HepG2 (cell line): ENCODE data around the gene SRD5A3. TPM values are rescaled to one million over a fixed set of nuclear protein-coding genes. Genes with fewer than 3 reads are reported as not detected.

ENCODE experiments used
- AHDC1 ChIP-seq: sonication (generic); formaldehyde crosslinking; IDR thresholded peaks from 2 replicates; pipeline ENCODE4 v1.5.1; 2020; ENCODE audit warnings: mild to moderate bottlenecking, missing genetic modification reagents, borderline replicate concordance
- EP300 ChIP-seq, 3 experiments: sonication (generic) in 1 of 3; formaldehyde crosslinking in 1 of 3; IDR thresholded peaks; 2 replicates each; pipeline versions ENCODE4 v1.5.1 to v1.6.1; 2011 to 2020; ENCODE audit warnings: low read depth in 2 of 3, low read length in 2 of 3, borderline replicate concordance in 1 of 3, improper control_type of control experiment in 1 of 3, mild to moderate bottlenecking in 1 of 3, missing genetic modification reagents in 1 of 3, moderate library complexity in 1 of 3
- GATAD2A ChIP-seq: IDR thresholded peaks from 2 replicates; pipeline ENCODE4 v1.6.1; 2016
- HNF4G ChIP-seq, 2 experiments: sonication (generic) in 1 of 2; formaldehyde crosslinking in 1 of 2; IDR thresholded peaks; 2 replicates each; pipeline versions ENCODE4 v1.4.0 to v1.6.1; 2011 to 2020; ENCODE audit warnings: borderline replicate concordance in 2 of 2, low read depth in 2 of 2, mild to moderate bottlenecking in 2 of 2, low read length in 1 of 2, missing genetic modification reagents in 1 of 2, moderate library complexity in 1 of 2
- KDM5B ChIP-seq: sonication (generic); formaldehyde crosslinking; IDR thresholded peaks from 2 replicates; pipeline ENCODE4 v1.4.0; 2020; ENCODE audit warnings: missing genetic modification reagents, mild to moderate bottlenecking, borderline replicate concordance
- MAFF ChIP-seq: IDR thresholded peaks from 2 replicates; pipeline ENCODE4 v1.6.1; 2011; ENCODE audit warnings: low read depth, low read length, improper control_type of control experiment
- MTA3 ChIP-seq: sonication (generic); formaldehyde crosslinking; IDR thresholded peaks from 2 replicates; pipeline ENCODE4 v1.4.0; 2020; ENCODE audit warnings: missing genetic modification reagents
- NAIF1 ChIP-seq: sonication (generic); formaldehyde crosslinking; IDR thresholded peaks from 2 replicates; pipeline ENCODE4 v1.5.0; 2020; ENCODE audit warnings: mild to moderate bottlenecking, missing genetic modification reagents, borderline replicate concordance
- NPAS2 ChIP-seq: sonication (generic); formaldehyde crosslinking; IDR thresholded peaks from 2 replicates; pipeline ENCODE4 v1.8.0; 2022; ENCODE audit warnings: mild to moderate bottlenecking, missing genetic modification reagents, borderline replicate concordance
- PPARG ChIP-seq: conservative IDR thresholded peaks from 2 replicates; pipeline ENCODE4 v1.6.1; 2016; ENCODE audit warnings: missing biosample characterization, missing genetic modification reagents
- RXRB ChIP-seq: IDR thresholded peaks from 2 replicates; pipeline ENCODE4 v1.6.1; 2016; ENCODE audit warnings: borderline replicate concordance, missing genetic modification reagents, missing compliant biosample characterization
- SALL2 ChIP-seq: sonication (generic); formaldehyde crosslinking; IDR thresholded peaks from 2 replicates; pipeline ENCODE4 v1.8.1; 2023; ENCODE audit warnings: mild to moderate bottlenecking, missing genetic modification reagents, inconsistent platforms
- SP5 ChIP-seq: IDR thresholded peaks from 2 replicates; pipeline ENCODE4 v1.6.1; 2016; ENCODE audit warnings: low read depth, borderline replicate concordance
- SPEN ChIP-seq: sonication (generic); formaldehyde crosslinking; IDR thresholded peaks from 2 replicates; pipeline ENCODE4 v1.5.1; 2020; ENCODE audit warnings: low read depth, mild to moderate bottlenecking, missing genetic modification reagents
- SUZ12 ChIP-seq: fragments of 150-350 bp; IDR thresholded peaks from 2 replicates; pipeline ENCODE4 v1.6.1; 2014; ENCODE audit warnings: low read depth, low read length
- YEATS2 ChIP-seq: sonication (generic); formaldehyde crosslinking; IDR thresholded peaks from 2 replicates; pipeline ENCODE4 v1.4.0; 2020; ENCODE audit warnings: missing genetic modification reagents, borderline replicate concordance
- ZNF225 ChIP-seq: sonication (generic); formaldehyde crosslinking; IDR thresholded peaks from 2 replicates; pipeline ENCODE4 v1.4.0; 2020; ENCODE audit warnings: mild to moderate bottlenecking, missing genetic modification reagents
- ZNF232 ChIP-seq: sonication (generic); formaldehyde crosslinking; IDR thresholded peaks from 2 replicates; pipeline ENCODE4 v1.4.0; 2020; ENCODE audit warnings: missing genetic modification reagents, borderline replicate concordance
- ZNF292 ChIP-seq: sonication (generic); formaldehyde crosslinking; IDR thresholded peaks from 2 replicates; pipeline ENCODE4 v1.8.1; 2022; ENCODE audit warnings: mild to moderate bottlenecking, low read depth, missing genetic modification reagents, borderline replicate concordance
- ZNF296 ChIP-seq: sonication (generic); formaldehyde crosslinking; conservative IDR thresholded peaks from 2 replicates; pipeline ENCODE4 v1.5.0; 2020; ENCODE audit warnings: mild to moderate bottlenecking, missing genetic modification reagents
- ZNF552 ChIP-seq: sonication (generic); formaldehyde crosslinking; IDR thresholded peaks from 2 replicates; pipeline ENCODE4 v1.9.0; 2022; ENCODE audit warnings: missing genetic modification reagents, mild to moderate bottlenecking, borderline replicate concordance
- ZNF614 ChIP-seq: IDR thresholded peaks from 2 replicates; pipeline ENCODE4 v1.6.1; 2018; ENCODE audit warnings: missing biosample characterization, missing genetic modification reagents, inconsistent platforms, borderline replicate concordance
- ZNF616 ChIP-seq: sonication (generic); formaldehyde crosslinking; IDR thresholded peaks from 2 replicates; pipeline ENCODE4 v1.5.0; 2020; ENCODE audit warnings: low read depth, mild to moderate bottlenecking, missing genetic modification reagents
- ZNF644 ChIP-seq: IDR thresholded peaks from 2 replicates; pipeline ENCODE4 v1.6.1; 2016; ENCODE audit warnings: low read depth
- ZSCAN20 ChIP-seq: sonication (generic); formaldehyde crosslinking; IDR thresholded peaks from 2 replicates; pipeline ENCODE4 v1.4.0; 2020; ENCODE audit warnings: missing genetic modification reagents, mild to moderate bottlenecking, borderline replicate concordance
- polyA plus RNA-seq, 8 experiments: library from polyadenylated mRNA; depleted of rRNA in 3 of 8; stranded (reverse) in 7 of 8; unstranded in 1 of 8; fragments of >200 nt; fragmentation: Illumina TruSeq in 4 of 8; extraction: Trizol in 4 of 8; gene quantifications; 2 replicates each; pipeline versions ENCODE4 v1.2.1 to v1.2.3, GENCODE V29; 2011 to 2016; ENCODE audit warnings: low read depth in 4 of 8, missing spikeins in 1 of 8, mixed read lengths in 1 of 8; ENCODE audit not compliant: insufficient read depth in 1 of 8
- total RNA-seq, 5 experiments: library from RNA; depleted of rRNA; stranded (reverse); fragments of >200 nt; fragmentation: Illumina TruSeq; extraction: Trizol; gene quantifications; 2 replicates each; pipeline ENCODE4 v1.2.3, GENCODE V29; 2016; ENCODE audit warnings: low read depth in 1 of 5
- TF ChIP-seq, protein P1 (sequence below): sonication (generic); formaldehyde crosslinking; IDR thresholded peaks from 2 replicates; pipeline ENCODE4 v1.5.0; 2020; ENCODE audit warnings: mild to moderate bottlenecking, low read depth, missing genetic modification reagents, borderline replicate concordance

SRD5A3 gene
- total and polyA plus RNA-seq, 2 of the 13 experiments (the other 11 are each of a cell fraction or from before 2014, with no cell fraction given) = 12.4 to 18.4 TPM

DNA sequence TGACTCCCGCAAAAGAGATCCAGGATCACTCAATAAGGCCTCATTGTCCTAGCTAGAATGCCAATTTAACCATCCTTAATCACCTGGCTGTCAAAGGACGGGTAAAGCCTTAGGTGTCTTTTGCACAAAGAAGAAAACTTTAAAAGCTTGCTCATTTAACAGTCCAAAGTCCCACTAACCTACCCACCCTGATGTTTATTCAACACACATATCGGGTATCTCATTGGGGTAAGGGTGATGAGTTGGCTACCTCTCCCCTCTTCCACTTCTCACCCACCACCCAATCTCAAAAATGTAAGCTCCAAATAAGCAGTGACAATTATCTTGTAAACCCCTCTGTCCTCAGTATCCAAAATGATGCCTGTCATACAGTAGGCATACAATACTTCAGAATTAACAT, 988 bp upstream of the SRD5A3 start (continued):
- TF ChIP-seq GATAD2A (no peak), NAIF1 (CRISPR knock-in tag) (0 out of 2 replicates have a peak, but pooled peaks have one; percentile 10), ZSCAN20 (no peak), KDM5B (CRISPR knock-in tag) (no peak), EP300 (IDR thresholded peaks at IDR 0.05; ENCODE audit: low read depth in 2 of 2, low read length in 2 of 2) (peak in 1 of 2 experiments; percentile 13; a peak in 1 of 4 replicates), EP300 (CRISPR knock-in tag; IDR thresholded peaks at IDR 0.05; ENCODE audit: borderline replicate concordance) (no peak), PPARG (CRISPR knock-in tag) (peak; percentile 87), ZNF616 (CRISPR knock-in tag) (no peak), SUZ12 (no peak), SPEN (CRISPR knock-in tag) (no peak), AHDC1 (CRISPR knock-in tag) (peak; percentile 16; the same call in 1 of the 2 replicates), ZNF232 (peak; percentile 61; the same call in 1 of the 2 replicates), ZNF552 (CRISPR knock-in tag) (no peak), ZNF292 (CRISPR knock-in tag) (no peak), ZNF614 (CRISPR knock-in tag) (no peak), SALL2 (no peak), ZNF644 (CRISPR knock-in tag) (no peak), RXRB (CRISPR knock-in tag) (peak; percentile 17; the same call in 1 of the 2 replicates), SP5 (0 out of 2 replicates have a peak, but pooled peaks have one; percentile 15), MAFF (no peak), NPAS2 (no peak), MTA3 (CRISPR knock-in tag) (no peak), ZNF296 (no peak), ZNF225 (no peak), HNF4G (IDR thresholded peaks at IDR 0.05; ENCODE audit: borderline replicate concordance, low read depth, low read length) (peak; percentile 18; the same call in 1 of the 2 replicates), HNF4G (CRISPR knock-in tag; IDR thresholded peaks at IDR 0.05; ENCODE audit: borderline replicate concordance, low read depth) (no peak), YEATS2 (CRISPR knock-in tag) (no peak)
- TF ChIP-seq, protein P1, sequence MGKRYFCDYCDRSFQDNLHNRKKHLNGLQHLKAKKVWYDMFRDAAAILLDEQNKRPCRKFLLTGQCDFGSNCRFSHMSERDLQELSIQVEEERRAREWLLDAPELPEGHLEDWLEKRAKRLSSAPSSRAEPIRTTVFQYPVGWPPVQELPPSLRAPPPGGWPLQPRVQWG = no peak
